K562 (cell line): ENCODE measurements around the gene TRIAP1. TPM values are rescaled to one million over a fixed set of nuclear protein-coding genes. Genes with fewer than 3 reads are reported as not detected.

Source experiments
- ATAC-seq: fragments of 200-7000 bp; cut with Tn5 transposase; 3 replicates; pipeline ENCODE4 v1.9.1; 2020; ENCODE audit warnings: moderate library complexity
- BruUV-seq: library from RNA; stranded (reverse); fragments of 400-500 nt; replicated peaks from 2 replicates; lab custom pipeline; 2021; lab: Mats Ljungman, UMichigan
- CTCF ChIA-PET: fragments of 300-600 bp; formaldehyde crosslinking; extraction: SDS; loops from one replicate; lab custom pipeline; 2021; ENCODE audit warnings: low intra/inter-chr PET ratio; lab: Yijun Ruan, JAX
- POLR2A ChIA-PET: fragments of 300-600, 350-650 bp; sonication (Branson Sonifier 250); formaldehyde crosslinking; extraction: SDS; loops from one replicate; lab custom pipeline; 2021; ENCODE audit warnings: antibody characterized with exemption, inconsistent platforms; lab: Yijun Ruan, JAX
- DNase-seq, 4 experiments: peaks; one replicate each; pipeline versions ENCODE4 v3.0.0 to v3.0.0-alpha.2; 2011 to 2018; ENCODE audit warnings: low spot score in 3 of 4, mixed read lengths in 3 of 4; ENCODE audit errors: extremely low read depth in 1 of 4
- FAIRE-seq: peaks from 2 replicates; lab custom pipeline; 2011; peaks lifted over from hg19 to GRCh38; lab: Jason Lieb, UNC
- H2AFZ ChIP-seq: 2 replicates; pipeline ENCODE4 v1.6.0; 2011; ENCODE audit warnings: low read depth, low read length, control low read depth, inconsistent platforms
- H3K27ac ChIP-seq: fragments of 200-600 bp; 3 replicates; pipeline ENCODE4 v1.8.0; 2011; ENCODE audit warnings: low read depth, mild to moderate bottlenecking, control low read depth, inconsistent platforms, low read length, moderate library complexity, mixed read lengths; ENCODE audit errors: extremely low read depth
- H3K27me3 ChIP-seq, 2 experiments: fragments of 300-600 bp in 1 of 2; 2 replicates in 1 of 2; 3 replicates in 1 of 2; pipeline versions ENCODE4 v1.6.0 to v1.8.0; 2011; ENCODE audit warnings: inconsistent platforms in 2 of 2, low read length in 2 of 2, mild to moderate bottlenecking in 1 of 2, mixed read lengths in 1 of 2, moderate library complexity in 1 of 2; ENCODE audit not compliant: control insufficient read depth in 2 of 2, insufficient read depth in 2 of 2
- H3K36me3 ChIP-seq: fragments of 300-600 bp; 3 replicates; pipeline ENCODE4 v1.8.0; 2011; ENCODE audit warnings: mild to moderate bottlenecking, low read length, inconsistent platforms; ENCODE audit not compliant: control insufficient read depth, insufficient read depth
- H3K4me1 ChIP-seq, 2 experiments: fragments of 200-600 bp in 1 of 2; replicated peaks in 1 of 2; 2 replicates in 1 of 2; 3 replicates in 1 of 2; pipeline versions ENCODE4 v1.5.1 to v1.8.0; 2011; ENCODE audit warnings: inconsistent platforms in 2 of 2, low read length in 2 of 2, mild to moderate bottlenecking in 1 of 2, mixed read lengths in 1 of 2, moderate library complexity in 1 of 2; ENCODE audit not compliant: control insufficient read depth in 2 of 2, insufficient read depth in 2 of 2
- H3K4me2 ChIP-seq: 2 replicates; pipeline ENCODE4 v1.6.1; 2011; ENCODE audit warnings: low read length, control low read depth, inconsistent platforms, mixed read lengths; ENCODE audit not compliant: insufficient read depth
- H3K4me3 ChIP-seq: fragments of 200-600 bp; sonication (generic), shearing (Covaris generic); 2 replicates; pipeline ENCODE4 v1.5.1; 2016; ENCODE audit warnings: control low read depth, inconsistent platforms
- H3K79me2 ChIP-seq: fragments of 200-600 bp; 3 replicates; pipeline ENCODE4 v1.8.0; 2011; ENCODE audit warnings: low read length, inconsistent platforms; ENCODE audit not compliant: control insufficient read depth, insufficient read depth
- H3K9ac ChIP-seq, 2 experiments: 2 replicates each; pipeline versions ENCODE4 v1.6.0 to v1.6.1; 2011; ENCODE audit warnings: low read depth in 2 of 2, low read length in 2 of 2, control low read depth in 1 of 2, inconsistent platforms in 1 of 2, mild to moderate bottlenecking in 1 of 2, mixed read lengths in 1 of 2; ENCODE audit not compliant: insufficient read depth in 1 of 2
- H3K9me1 ChIP-seq: one replicate; pipeline ENCODE4 v1.6.0; 2011; ENCODE audit warnings: inconsistent platforms, mild to moderate bottlenecking, low read length, moderate library complexity; ENCODE audit not compliant: control insufficient read depth, insufficient read depth
- H3K9me3 ChIP-seq: replicated peaks from 2 replicates; pipeline ENCODE4 v1.5.1; 2011; ENCODE audit warnings: low read depth, low read length, inconsistent platforms; ENCODE audit not compliant: control insufficient read depth, insufficient read depth
- H4K20me1 ChIP-seq: replicated peaks from 2 replicates; pipeline ENCODE4 v1.6.1; 2011; ENCODE audit warnings: low read length, inconsistent platforms, mixed read lengths; ENCODE audit not compliant: control insufficient read depth, insufficient read depth
- BCOR ChIP-seq: fragments of 450-650 bp; IDR thresholded peaks from 2 replicates; pipeline ENCODE4 v1.6.1; 2016
- JUN ChIP-seq, 2 experiments: sonication (generic) in 1 of 2; formaldehyde crosslinking in 1 of 2; IDR thresholded peaks; 2 replicates each; pipeline versions ENCODE4 v1.6.1 to v1.8.0; 2012 to 2022; ENCODE audit warnings: borderline replicate concordance in 2 of 2, mild to moderate bottlenecking in 2 of 2, improper control_type of control experiment in 1 of 2, low read depth in 1 of 2, low read length in 1 of 2, missing genetic modification reagents in 1 of 2
- KDM1A ChIP-seq, 2 experiments: fragments of 450-650 bp; IDR thresholded peaks; 2 replicates each; pipeline ENCODE4 v1.6.1; 2016; ENCODE audit warnings: mild to moderate bottlenecking in 2 of 2
- RBM25 ChIP-seq: fragments of 200-400 bp; formaldehyde crosslinking; IDR thresholded peaks from 2 replicates; pipeline ENCODE4 v1.6.1; 2018; ENCODE audit warnings: low read length, low read depth, moderate library complexity; ENCODE audit not compliant: severe bottlenecking
- SMAD1 ChIP-seq: fragments of 150-350 bp; IDR thresholded peaks from 2 replicates; pipeline ENCODE4 v1.6.1; 2014; ENCODE audit warnings: low read length, low read depth; ENCODE audit not compliant: partially characterized antibody
- ZNF347 ChIP-seq: fragments of 450-650 bp; formaldehyde crosslinking; IDR thresholded peaks from 2 replicates; pipeline ENCODE4 v1.4.0; 2020; ENCODE audit warnings: low read depth, mild to moderate bottlenecking, moderate library complexity
- WGBS: fragments of 100-300 bp; shearing (Covaris generic); methylation state at CpG from one replicate; pipeline ENCODE4 v1.1.6; 2016; ENCODE audit warnings: low coverage, mixed read lengths; ENCODE audit not compliant: insufficient coverage; ENCODE audit errors: missing lambda C conversion rate; 5-methylcytosine and 5-hydroxymethylcytosine counted together
- in situ Hi-C: fragments of 300-500 bp; cut with MboI; formaldehyde crosslinking; loops from 4 replicates; pipeline ENCODE4 v1.15.0; 2018; ENCODE audit warnings: inconsistent platforms, mixed read lengths
- intact Hi-C: fragments of 100-400 bp; cut with micrococcal nuclease; formaldehyde crosslinking; loops from 2 replicates; pipeline ENCODE4 v1.14.2; 2022
- polyA plus RNA-seq, 8 experiments: library from polyadenylated mRNA; depleted of rRNA in 4 of 8; stranded (reverse) in 5 of 8; unstranded in 3 of 8; fragments of >200 nt; fragmentation: Nextera tagmentation in 2 of 8; fragmentation: Illumina TruSeq in 1 of 8; extraction: Ambion mirVana in 2 of 8; extraction: Trizol in 1 of 8; gene quantifications; 2 replicates each; pipeline versions ENCODE4 v1.2.1 to v1.2.3, GENCODE V29; 2011 to 2014; ENCODE audit warnings: inconsistent platforms in 1 of 8, missing spikeins in 1 of 8
- total RNA-seq, 7 experiments: library from RNA; depleted of rRNA in 6 of 7; stranded (reverse); fragments of >200 nt in 6 of 7; fragmentation: Illumina TruSeq in 2 of 7; extraction: Trizol in 2 of 7; gene quantifications; 2 replicates each; pipeline versions ENCODE4 v1.2.1 to v1.2.3, GENCODE V29; 2011 to 2021; ENCODE audit warnings: low replicate concordance in 1 of 7

The TRIAP1 gene
- total and polyA plus RNA-seq, 9 of the 15 experiments (the other 6 are each of a cell fraction or from before 2014, with no cell fraction given) = 37.3 to 354 (median 65.4) TPM

DNA sequence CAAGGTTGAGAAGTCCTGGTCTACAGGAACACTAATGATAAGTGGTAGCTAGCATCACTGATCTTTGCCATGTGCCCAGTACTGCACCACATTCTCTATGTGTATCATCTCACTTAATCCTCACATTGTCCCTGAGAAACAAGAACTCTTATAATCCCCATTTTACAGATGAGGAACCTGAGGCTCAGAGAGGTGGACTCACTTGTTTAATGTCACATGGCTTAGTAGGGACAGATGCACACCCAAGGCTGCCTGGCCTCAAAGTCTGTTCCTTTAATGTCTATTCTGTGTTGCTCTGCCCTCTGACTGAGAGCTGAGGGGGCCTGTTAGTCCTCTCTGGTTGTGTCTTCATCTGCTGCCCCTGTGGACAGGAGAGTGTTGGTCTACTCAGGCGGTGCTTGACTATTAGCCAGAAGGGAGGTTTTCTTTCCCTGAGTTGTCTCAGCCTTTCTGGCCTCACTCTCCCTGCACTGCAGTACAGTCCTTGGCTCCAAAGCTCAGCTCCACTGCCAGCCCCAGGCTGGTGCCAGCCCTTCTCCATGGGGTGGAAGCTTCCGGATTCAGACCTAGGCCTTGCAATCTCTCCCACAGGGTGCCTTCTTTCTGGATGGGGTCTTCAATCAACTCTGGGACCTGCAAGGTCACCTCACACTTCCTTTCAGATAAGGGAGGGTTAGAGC, 44.8 kb upstream of the TRIAP1 start:
- Histone ChIP-seq H3K9me1 (no peaks in the 10 kb centered on the region), H4K20me1 (no peaks in the 10 kb centered on the region), H3K9ac (peak overlapping the region in 1 of 2 experiments; percentile 81; a peak in 2 of 4 replicates), H3K27ac (no peak overlapping the region), H3K4me3 (no peak overlapping the region), H3K27me3 (no peaks in the 10 kb centered on the region), H3K4me2 (no peak overlapping the region), H3K36me3 (peaks cover 26% of the 10 kb centered on the region), H2AFZ (no peak overlapping the region), H3K79me2 (peaks cover 21% of the 10 kb centered on the region), H3K9me3 (no peaks in the 10 kb centered on the region), H3K4me1 (peaks cover 9 to 28% of the 10 kb centered on the region in 2 experiments; a peak in 4 of 5 replicates)
- ATAC-seq (no peak), DNase-seq (no peak), FAIRE-seq (no peak)
- ChIA-PET POLR2A (interaction anchor here (0.7 to 3.6 kb wide), 9 partner anchors 8 to 50 kb away, joined by 3 to 14 read pairs (median 3); partner anchors contain the start of gene COQ5), CTCF (no interaction called here)
- peak; percentile 86 for TF ChIP-seq RBM25
- TF ChIP-seq ZNF347 (CRISPR knock-in tag) = no peak
- no peak for TF ChIP-seq JUN (IDR thresholded peaks at IDR 0.05; ENCODE audit: borderline replicate concordance, low read depth, low read length)
- TF ChIP-seq JUN (CRISPR knock-in tag; IDR thresholded peaks at IDR 0.05; ENCODE audit: borderline replicate concordance) = no peak
- TF ChIP-seq KDM1A (IDR thresholded peaks at IDR 0.05) = peak in 1 of 2 experiments; percentile 51; a peak in 2 of 4 replicates
- no peak for TF ChIP-seq SMAD1
- peak; percentile 53; the same call in 1 of the 2 replicates for TF ChIP-seq BCOR
- intact Hi-C loops = no loop called here
- 93% methylated on average over 2 of the region's 2 CpGs for WGBS
- in situ Hi-C loops = no loop called here
- BruUV-seq = no TSS peak
